NT2/D1 (cell line): ENCODE data around the gene CDC42EP4.

Experiments used
- SUZ12 ChIP-seq: IDR thresholded peaks from 2 replicates; pipeline ENCODE4 v1.6.1; 2011; ENCODE audit not compliant: insufficient read length, insufficient read depth; ENCODE audit errors: extremely low read depth
- ZNF274 ChIP-seq: IDR thresholded peaks from 2 replicates; pipeline ENCODE4 v1.6.1; 2011; ENCODE audit warnings: mild to moderate bottlenecking, low read depth, low read length

DNA sequence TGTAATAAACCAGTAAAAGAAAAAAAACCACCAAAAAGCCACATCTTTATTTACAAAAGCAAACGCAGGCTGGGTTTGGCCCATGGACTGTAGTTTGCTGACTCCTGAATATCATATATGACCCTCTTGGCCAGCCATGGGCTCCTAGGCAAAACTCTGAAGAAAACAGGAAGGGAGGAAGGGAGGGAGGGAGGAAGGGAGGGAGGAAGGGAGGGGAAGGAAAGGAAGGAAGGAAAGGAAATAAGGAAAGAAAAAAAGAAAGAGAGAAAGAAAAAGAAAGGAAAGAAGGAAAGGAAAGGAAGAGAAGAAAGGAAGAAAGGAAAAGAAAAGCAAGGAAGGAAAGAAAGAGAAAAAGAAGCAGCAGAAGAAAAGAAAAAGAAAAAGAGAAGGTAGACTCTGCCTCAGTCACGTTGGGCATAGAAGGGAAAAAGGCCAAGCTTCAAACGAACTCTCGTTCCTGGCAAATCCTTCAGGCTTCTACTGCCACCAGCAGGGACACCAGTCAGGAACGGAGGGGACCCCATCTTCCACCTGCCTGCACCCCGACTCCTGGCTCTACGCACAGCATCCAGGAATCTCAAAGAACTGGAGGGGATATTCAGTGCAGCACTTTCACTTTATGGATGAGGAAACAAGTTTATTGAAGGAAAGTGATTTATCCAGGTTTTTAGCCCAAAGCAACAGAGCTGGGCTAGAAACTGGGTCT, 22.1 kb downstream of the CDC42EP4 start:
- TF ChIP-seq SUZ12 (no peak), ZNF274 (no peak)
